Skeletal muscle tissue (tissue), 4 donors: ENCODE data around the gene TAGLN. TPM values are rescaled to one million over a fixed set of nuclear protein-coding genes. Genes with fewer than 3 reads are reported as not detected.

Source experiments
- H3K27ac ChIP-seq: one replicate; pipeline ENCODE4 v1.7.0; 2013; ENCODE audit warnings: mild to moderate bottlenecking, low read depth, low read length, inconsistent platforms
- H3K27me3 ChIP-seq, 3 donors: one replicate each; pipeline ENCODE4 v1.7.0; 2013; ENCODE audit warnings: low read length in 3 of 3; ENCODE audit not compliant: control insufficient read depth in 3 of 3, insufficient read depth in 3 of 3
- H3K36me3 ChIP-seq, 3 donors: one replicate each; pipeline ENCODE4 v1.7.0; 2013; ENCODE audit warnings: low read length in 3 of 3; ENCODE audit not compliant: control insufficient read depth in 3 of 3, insufficient read depth in 3 of 3
- H3K4me1 ChIP-seq, 3 donors: one replicate each; pipeline ENCODE4 v1.7.0; 2013; ENCODE audit warnings: low read length in 3 of 3, mild to moderate bottlenecking in 3 of 3; ENCODE audit not compliant: control insufficient read depth in 3 of 3, insufficient read depth in 3 of 3
- H3K4me3 ChIP-seq, 3 donors: one replicate each; pipeline ENCODE4 v1.7.0; 2013; ENCODE audit warnings: low read length in 3 of 3
- H3K9ac ChIP-seq, 3 donors: one replicate each; pipeline ENCODE4 v1.7.0; 2013; ENCODE audit warnings: low read length in 3 of 3, mild to moderate bottlenecking in 3 of 3, moderate library complexity in 2 of 3, low read depth in 1 of 3
- H3K9me3 ChIP-seq, 3 donors: one replicate each; pipeline ENCODE4 v1.7.0; 2013; ENCODE audit warnings: low read length in 3 of 3; ENCODE audit not compliant: control insufficient read depth in 3 of 3
- total RNA-seq: library from RNA; depleted of rRNA; stranded (reverse); fragments of >200 nt; gene quantifications from one replicate; pipeline ENCODE4 v1.2.3, GENCODE V29; 2014
- donor health status: Osteomylitis.

The TAGLN gene
- total RNA-seq, 1 donor from 2014 or later: 103 TPM

DNA sequence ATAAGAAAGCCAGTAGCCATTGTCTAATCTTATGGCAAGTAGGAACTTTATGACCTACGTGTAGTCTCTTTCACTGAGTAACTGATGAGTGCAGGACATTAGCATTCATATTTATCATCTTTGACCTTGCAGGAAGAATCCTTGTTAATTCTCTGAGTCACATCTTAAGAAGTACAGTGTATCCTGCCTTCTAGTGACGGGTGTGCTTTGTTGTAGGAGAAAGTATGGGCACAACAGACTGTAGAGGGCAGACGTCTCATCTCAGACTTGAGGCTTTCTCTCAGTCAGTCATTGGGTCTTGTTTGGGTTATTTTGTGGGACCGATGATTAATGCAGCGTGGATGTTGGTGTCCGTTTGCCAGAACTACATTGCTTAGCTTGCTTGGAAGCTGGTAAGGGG lies 40.1 kb downstream of the TAGLN start:
- Histone ChIP-seq H3K36me3 (peaks cover 25 to 34% (median 30%) of the 10 kb centered on the region in 3 donors), H3K27ac (no peak overlapping the region), H3K4me1 (peaks cover 0 to 2% (median 0%) of the 10 kb centered on the region in 3 donors), H3K4me3 (no peak overlapping the region), H3K27me3 (no peaks in the 10 kb centered on the region), H3K9me3 (no peaks in the 10 kb centered on the region), H3K9ac (no peak overlapping the region)

DNA sequence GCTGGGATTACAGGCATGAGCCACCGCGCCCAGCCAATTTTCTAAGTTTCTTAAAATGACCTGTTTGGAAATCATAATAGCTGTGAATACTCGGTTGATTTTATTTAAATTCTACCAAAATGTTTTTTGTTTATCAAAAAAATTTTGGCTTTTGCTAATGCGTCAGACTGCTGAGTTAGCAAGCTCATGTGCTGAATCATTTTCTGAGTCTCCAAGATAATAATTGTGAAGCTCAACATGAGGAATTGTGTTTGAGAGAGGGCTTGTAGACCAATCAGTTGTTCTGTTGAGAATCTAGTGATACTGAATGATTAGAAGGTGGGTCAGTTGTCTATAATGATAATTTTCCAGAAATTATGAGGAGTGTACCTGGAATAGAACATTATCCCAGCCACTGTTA lies 49.2 kb downstream of the TAGLN start:
- no peaks in the 10 kb centered on the region for H3K4me1 ChIP-seq
- H3K27me3 ChIP-seq: no peaks in the 10 kb centered on the region
- H3K9ac ChIP-seq: no peak overlapping the region
- H3K27ac ChIP-seq: no peak overlapping the region
- H3K36me3 ChIP-seq: peaks cover 39 to 52% (median 43%) of the 10 kb centered on the region in 3 donors
- no peak overlapping the region for H3K4me3 ChIP-seq
- no peaks in the 10 kb centered on the region for H3K9me3 ChIP-seq

DNA sequence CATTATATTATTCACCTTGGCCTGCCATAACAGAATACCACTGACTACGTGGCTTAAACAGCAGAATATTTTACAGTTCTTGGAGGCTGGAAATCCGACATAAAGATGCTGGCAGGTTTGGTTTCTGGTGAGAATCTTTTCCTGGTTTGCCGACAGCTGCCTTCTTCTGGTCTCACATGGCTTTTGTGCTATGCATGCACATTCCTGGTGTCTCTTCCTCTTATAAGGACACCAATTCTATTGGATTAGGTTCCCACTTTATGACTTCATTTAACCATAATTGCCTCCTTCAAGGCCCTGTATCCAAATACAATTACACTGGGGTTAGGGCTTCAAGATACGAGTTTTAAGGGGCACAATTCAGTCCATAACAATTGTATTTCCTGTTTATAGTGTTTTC lies 50.4 kb downstream of the TAGLN start:
- Histone ChIP-seq H3K27me3 (no peaks in the 10 kb centered on the region), H3K4me1 (no peaks in the 10 kb centered on the region), H3K36me3 (peaks cover 32 to 48% (median 38%) of the 10 kb centered on the region in 3 donors), H3K9ac (no peak overlapping the region), H3K4me3 (no peak overlapping the region), H3K27ac (no peak overlapping the region), H3K9me3 (no peaks in the 10 kb centered on the region)

DNA sequence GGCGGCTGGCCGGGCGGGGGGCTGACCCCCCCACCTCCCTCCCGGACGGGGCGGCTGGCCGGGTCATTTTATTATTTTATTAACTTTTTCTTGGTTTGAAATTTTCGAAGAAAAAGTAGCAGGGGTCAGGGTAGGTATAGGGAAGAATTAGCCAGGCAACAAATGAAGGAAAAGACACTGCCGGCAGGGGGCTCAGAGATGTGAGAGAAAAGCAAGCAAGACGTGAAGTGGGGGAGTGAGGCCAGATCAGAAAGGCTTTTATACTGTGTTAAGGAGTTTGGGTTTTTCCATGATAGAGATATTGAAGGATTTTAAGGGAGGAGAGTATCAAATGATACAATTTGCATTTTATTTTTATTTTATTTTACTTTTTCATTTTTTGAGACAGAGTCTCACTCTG lies 52.3 kb downstream of the TAGLN start:
- Histone ChIP-seq H3K27ac (no peak overlapping the region), H3K27me3 (no peaks in the 10 kb centered on the region), H3K9ac (no peak overlapping the region), H3K9me3 (no peaks in the 10 kb centered on the region), H3K36me3 (peaks cover 21 to 47% (median 28%) of the 10 kb centered on the region in 3 donors), H3K4me1 (no peaks in the 10 kb centered on the region), H3K4me3 (no peak overlapping the region)

DNA sequence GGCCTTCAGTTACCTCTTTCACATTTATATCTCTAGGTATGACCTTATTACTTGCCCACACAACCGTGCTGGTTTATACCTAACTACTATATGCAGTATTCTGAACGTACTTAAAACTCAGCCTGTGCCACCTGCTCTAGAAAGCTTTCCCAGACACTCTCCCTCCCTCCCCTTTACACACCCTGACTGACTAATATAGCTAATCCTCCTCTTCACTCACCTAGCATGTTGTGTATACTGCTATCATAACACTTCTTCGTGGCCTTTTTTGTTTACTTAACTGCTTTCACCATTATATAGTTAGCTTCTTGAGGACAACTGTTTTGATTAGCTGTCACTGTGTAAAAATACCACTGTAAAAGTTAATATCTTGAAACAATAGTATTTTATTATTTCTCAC lies 56.8 kb downstream of the TAGLN start:
- Histone ChIP-seq H3K27ac (no peak overlapping the region), H3K4me1 (no peaks in the 10 kb centered on the region), H3K9me3 (no peaks in the 10 kb centered on the region), H3K4me3 (no peak overlapping the region), H3K9ac (no peak overlapping the region), H3K36me3 (peaks cover 0 to 29% (median 16%) of the 10 kb centered on the region in 3 donors), H3K27me3 (no peaks in the 10 kb centered on the region)

DNA sequence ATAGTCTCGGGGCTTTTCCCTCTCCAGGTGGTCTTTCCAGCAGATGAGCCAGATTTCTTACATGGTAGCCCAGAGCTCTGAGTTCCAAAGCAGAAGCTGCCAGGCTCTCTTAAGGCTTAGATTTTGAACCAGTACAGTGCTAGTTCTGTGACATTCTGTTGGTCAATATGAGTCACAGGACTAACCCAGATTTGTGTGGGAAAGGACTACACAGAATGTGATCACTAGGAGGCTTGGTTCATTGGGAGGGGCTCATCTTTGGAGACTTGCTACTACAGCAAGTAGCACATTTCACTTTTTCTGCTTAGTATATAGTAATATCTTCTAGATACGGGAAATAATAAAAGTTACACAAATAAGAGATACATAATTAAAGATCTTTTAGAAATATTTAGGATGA lies 57.4 kb downstream of the TAGLN start:
- H3K4me3 ChIP-seq: no peak overlapping the region
- H3K27ac ChIP-seq: no peak overlapping the region
- H3K9ac ChIP-seq: no peak overlapping the region
- H3K27me3 ChIP-seq: no peaks in the 10 kb centered on the region
- H3K36me3 ChIP-seq: peaks cover 0 to 30% (median 21%) of the 10 kb centered on the region in 3 donors
- no peaks in the 10 kb centered on the region for H3K9me3 ChIP-seq
- H3K4me1 ChIP-seq: no peaks in the 10 kb centered on the region

Other genes starting within 250 kb of the TAGLN start
- gene SIK3, start 100.9 kb upstream of the TAGLN start, total RNA-seq: 21.4 TPM
- gene PAFAH1B2, start 55.1 kb upstream of the TAGLN start, total RNA-seq: 75.2 TPM
- 16.2 TPM for gene SIDT2, start 20.6 kb upstream of the TAGLN start, total RNA-seq
- 16.2 TPM for gene PCSK7, start 32.7 kb downstream of the TAGLN start, total RNA-seq
- 8.9 TPM for gene RNF214, start 33.3 kb downstream of the TAGLN start, total RNA-seq
- gene BACE1-AS, start 92.0 kb downstream of the TAGLN start, total RNA-seq: 3.7 TPM
- gene BACE1, start 116.9 kb downstream of the TAGLN start, total RNA-seq: 9.4 TPM
- 21.4 TPM for gene CEP164, start 128.5 kb downstream of the TAGLN start, total RNA-seq